GM12891 (cell line): Measurements from ENCODE around the gene SERAC1.

Source experiments
- POLR2A ChIP-seq: IDR thresholded peaks from 2 replicates; pipeline ENCODE4 v1.6.1; 2011; ENCODE audit warnings: low read depth, low read length, control low read depth
- POLR2AphosphoS5 ChIP-seq: IDR thresholded peaks from 2 replicates; pipeline ENCODE4 v1.6.1; 2011; ENCODE audit warnings: low read depth, low read length, control low read depth
- POU2F2 ChIP-seq: IDR thresholded peaks from 2 replicates; pipeline ENCODE4 v1.6.1; 2011; ENCODE audit warnings: low read depth, mild to moderate bottlenecking, control low read depth, low read length, moderate library complexity
- SPI1 ChIP-seq: IDR thresholded peaks from 2 replicates; pipeline ENCODE4 v1.6.1; 2011; ENCODE audit warnings: low read depth, low read length, control low read depth
- TAF1 ChIP-seq: IDR thresholded peaks from 2 replicates; pipeline ENCODE4 v1.6.1; 2011; ENCODE audit warnings: low read depth, low read length, control low read depth

- no peak for TF ChIP-seq POU2F2
- no peak for TF ChIP-seq POLR2A
- no peak for TF ChIP-seq POLR2AphosphoS5
- TF ChIP-seq TAF1 = no peak
- no peak for TF ChIP-seq SPI1
Observed at GRCh38 chr6:158149641-158150040, 18.4 kb downstream of the SERAC1 start.
